GM19035 (cell line): ENCODE measurements around the gene IRF1.

ENCODE experiments used
- ATAC-seq: cut with Tn5 transposase; IDR thresholded peaks from one replicate; pipeline ENCODE4 v1.9.1; 2021; ENCODE audit not compliant: unreplicated experiment

The IRF1 gene

GRCh38 chr5:132475987-132476875 is 14.3 kb downstream of the IRF1 start:
- no peak for ATAC-seq

GRCh38 chr5:132475497-132475882 is 15.1 kb downstream of the IRF1 start:
- ATAC-seq, result no peak

GRCh38 chr5:132474881-132475496 is 15.6 kb downstream of the IRF1 start:
- no peak for ATAC-seq

- ATAC-seq, result no peak
Observed at GRCh38 chr5:132474131-132474723, 16.3 kb downstream of the IRF1 start.

- ATAC-seq, result no peak
Observed at GRCh38 chr5:132473668-132474067, 16.9 kb downstream of the IRF1 start.

GRCh38 chr5:132473019-132473531 is 17.5 kb downstream of the IRF1 start:
- peak; percentile 85 for ATAC-seq

- ATAC-seq, result no peak
Observed at GRCh38 chr5:132472431-132472830, 18.1 kb downstream of the IRF1 start.

GRCh38 chr5:132471944-132472343 is 18.6 kb downstream of the IRF1 start:
- ATAC-seq, result no peak

GRCh38 chr5:132471151-132471907 is 19.2 kb downstream of the IRF1 start:
- ATAC-seq, result no peak

GRCh38 chr5:132470596-132470995 is 20.0 kb downstream of the IRF1 start:
- ATAC-seq, result no peak

GRCh38 chr5:132470010-132470392 is 20.6 kb downstream of the IRF1 start:
- ATAC-seq, result no peak

GRCh38 chr5:132469380-132470009 is 21.1 kb downstream of the IRF1 start:
- no peak for ATAC-seq

GRCh38 chr5:132468656-132469379 is 21.8 kb downstream of the IRF1 start:
- no peak for ATAC-seq

- ATAC-seq, result peak; percentile 41
Observed at GRCh38 chr5:132467287-132467984, 23.1 kb downstream of the IRF1 start.

- peak; percentile 76 for ATAC-seq
Observed at GRCh38 chr5:132466433-132467286, 23.9 kb downstream of the IRF1 start.

GRCh38 chr5:132465059-132465707 is 25.4 kb downstream of the IRF1 start:
- ATAC-seq, result no peak

GRCh38 chr5:132464156-132464939 is 26.2 kb downstream of the IRF1 start:
- no peak for ATAC-seq
